Measurements from ENCODE around the gene SPART. TPM values are rescaled to one million over a fixed set of nuclear protein-coding genes. Genes with fewer than 3 reads are reported as not detected.

Gene SPART
- total and polyA plus RNA-seq, 9 of the 15 experiments (the other 6 are each of a cell fraction or from before 2014, with no cell fraction given), result 18.7 to 79.0 (median 41.0) TPM

GRCh38 chr13:36297366-36298338 lies 48.5 kb downstream of the SPART start, which contains the start of gene CCDC169:
Gene CCDC169 (minus strand): TSS chr13:36297814. CDS start chr13:36297719, 95 bp downstream.
- under 1% methylated on average over 21 of the region's 53 CpGs for WGBS (ENCODE audit: insufficient coverage, low coverage, missing lambda C conversion rate)
- in situ Hi-C loops (cut with MboI) (no loop called here), intact Hi-C loops (cut with micrococcal nuclease) (loop anchor here (2.0 kb wide), 1 partner anchor 47 kb away; no protein-coding TSS in a partner anchor)
- ATAC-seq, result peak; percentile 92
- Histone ChIP-seq H4K20me1 (replicated peaks; ENCODE audit: control insufficient read depth, insufficient read depth, low read length) (no peaks in the 10 kb centered on the region), H3K27me3 (ENCODE audit: control insufficient read depth in 2 of 2, insufficient read depth in 2 of 2, low read length in 2 of 2) (no peaks in the 10 kb centered on the region), H3K9ac (ENCODE audit: insufficient read depth in 1 of 2, low read depth in 2 of 2, low read length in 2 of 2) (peak within 1 kb of the TSS; percentile 74 to 90), H3K79me2 (ENCODE audit: control insufficient read depth, insufficient read depth, low read length) (peaks cover 19% of the 10 kb centered on the region), H3K4me3 (peak within 1 kb of the TSS; percentile 81), H3K27ac (ENCODE audit: extremely low read depth, low read depth, low read length) (peak within 1 kb of the TSS; percentile 82), H3K9me3 (replicated peaks; ENCODE audit: control insufficient read depth, insufficient read depth, low read depth, low read length) (no peaks in the 10 kb centered on the region), H3K4me1 (replicated peaks in 1 of 2; ENCODE audit: control insufficient read depth in 2 of 2, insufficient read depth in 2 of 2, low read length in 2 of 2) (peaks cover 0 to 5% of the 10 kb centered on the region in 2 experiments; a peak in 1 of 5 replicates), H3K9me1 (ENCODE audit: control insufficient read depth, insufficient read depth, low read length) (no peaks in the 10 kb centered on the region), H3K36me3 (ENCODE audit: control insufficient read depth, insufficient read depth, low read length) (peaks cover 8% of the 10 kb centered on the region; the same call in 2 of the 3 replicates), H2AFZ (ENCODE audit: low read depth, low read length) (peak within 1 kb of the TSS; percentile 96), H3K4me2 (ENCODE audit: insufficient read depth, low read length) (peak within 1 kb of the TSS; percentile 92)
- no peak for FAIRE-seq
- TSS peak; percentile 94 for BruUV-seq (replicated peaks)
- POLR2A ChIA-PET, result interaction anchor here (0.8 to 1.2 kb wide), 5 partner anchors 10 to 26 kb away, joined by 3 to 5 read pairs (median 3); no protein-coding TSS in a partner anchor
- DNase-seq (ENCODE audit: extremely low read depth in 1 of 4, low spot score in 3 of 4), result peak; percentile 73 to 84 (median 79)
- CTCF ChIA-PET (ENCODE audit: low intra/inter-chr PET ratio), result no interaction called here
- TF ChIP-seq MLLT1 (IDR thresholded peaks at IDR 0.05), result no peak
- no peak for TF ChIP-seq CC2D1A (IDR thresholded peaks at IDR 0.05)
- TF ChIP-seq NFIC (IDR thresholded peaks at IDR 0.05), result peak; percentile 35; the same call in 1 of the 2 replicates
- TF ChIP-seq ZNF384 (IDR thresholded peaks at IDR 0.05; ENCODE audit: low read depth, low read length), result no peak
- TF ChIP-seq MEIS2 (IDR thresholded peaks at IDR 0.05; ENCODE audit: partially characterized antibody), result no peak
- peak; percentile 47; the same call in 1 of the 2 replicates for TF ChIP-seq EGR1 (conservative IDR thresholded peaks at IDR 0.05)
- peak; percentile 87 for TF ChIP-seq CREB1 (IDR thresholded peaks at IDR 0.05)
- TF ChIP-seq CREB1 (CRISPR knock-in tag; IDR thresholded peaks at IDR 0.05), result peak; percentile 89
- TF ChIP-seq NBN (IDR thresholded peaks at IDR 0.05; ENCODE audit: low read depth), result peak; percentile 79
- TF ChIP-seq ZBTB2 (IDR thresholded peaks at IDR 0.05), result peak; percentile 63; the same call in 1 of the 2 replicates
- no peak for TF ChIP-seq CREB3L1 (IDR thresholded peaks at IDR 0.05; ENCODE audit: borderline replicate concordance, low read depth)
- no peak for TF ChIP-seq CBX5 (IDR thresholded peaks at IDR 0.05; ENCODE audit: borderline replicate concordance, low read depth)
- peak; percentile 80 for TF ChIP-seq JUNB (CRISPR knock-in tag; conservative IDR thresholded peaks at IDR 0.05)
- no peak for TF ChIP-seq BRD9 (IDR thresholded peaks at IDR 0.05; ENCODE audit: low read depth, partially characterized antibody)
- no peak for TF ChIP-seq NFE2L1 (tag; IDR thresholded peaks at IDR 0.05; ENCODE audit: borderline replicate concordance, low read depth)

Measured in K562 (cell line).